LNCaP clone FGC (cell line): Measurements from ENCODE around the gene ANG.
A peak's percentile ranks its signal among the peaks of the same experiment; 100 is the strongest.
"Not testable (repeated sequence)": the region's sequence is repeated elsewhere in the genome, so short reads cannot be mapped to it uniquely, and the experiment has no call there.

Source experiments
- DNase-seq: peaks from one replicate; pipeline ENCODE4 v3.0.0-alpha.2; 2011; ENCODE audit warnings: low read depth
- H3K4me3 ChIP-seq: 2 replicates; pipeline ENCODE4 v1.5.1; 2011; ENCODE audit warnings: mild to moderate bottlenecking, low read depth, low read length, control low read depth
- TF ChIP-seq, protein P1 (sequence below): IDR thresholded peaks from 2 replicates; pipeline ENCODE4 v1.5.1; 2012; ENCODE audit warnings: mild to moderate bottlenecking; ENCODE audit not compliant: control insufficient read depth, insufficient read depth; ENCODE audit errors: extremely low read depth

The ANG gene

GRCh38 chr14:20712904-20713303, 24.3 kb downstream of the ANG start:
- TF ChIP-seq, protein P1, sequence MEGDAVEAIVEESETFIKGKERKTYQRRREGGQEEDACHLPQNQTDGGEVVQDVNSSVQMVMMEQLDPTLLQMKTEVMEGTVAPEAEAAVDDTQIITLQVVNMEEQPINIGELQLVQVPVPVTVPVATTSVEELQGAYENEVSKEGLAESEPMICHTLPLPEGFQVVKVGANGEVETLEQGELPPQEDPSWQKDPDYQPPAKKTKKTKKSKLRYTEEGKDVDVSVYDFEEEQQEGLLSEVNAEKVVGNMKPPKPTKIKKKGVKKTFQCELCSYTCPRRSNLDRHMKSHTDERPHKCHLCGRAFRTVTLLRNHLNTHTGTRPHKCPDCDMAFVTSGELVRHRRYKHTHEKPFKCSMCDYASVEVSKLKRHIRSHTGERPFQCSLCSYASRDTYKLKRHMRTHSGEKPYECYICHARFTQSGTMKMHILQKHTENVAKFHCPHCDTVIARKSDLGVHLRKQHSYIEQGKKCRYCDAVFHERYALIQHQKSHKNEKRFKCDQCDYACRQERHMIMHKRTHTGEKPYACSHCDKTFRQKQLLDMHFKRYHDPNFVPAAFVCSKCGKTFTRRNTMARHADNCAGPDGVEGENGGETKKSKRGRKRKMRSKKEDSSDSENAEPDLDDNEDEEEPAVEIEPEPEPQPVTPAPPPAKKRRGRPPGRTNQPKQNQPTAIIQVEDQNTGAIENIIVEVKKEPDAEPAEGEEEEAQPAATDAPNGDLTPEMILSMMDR, result no peak
- H3K4me3 ChIP-seq, result no peak overlapping the region
- DNase-seq, result no peak

GRCh38 chr14:20714593-20715250, 26.2 kb downstream of the ANG start:
- TF ChIP-seq, protein P1, result no peak
- no peak overlapping the region for H3K4me3 ChIP-seq
- DNase-seq, result peak; percentile 80

DNA sequence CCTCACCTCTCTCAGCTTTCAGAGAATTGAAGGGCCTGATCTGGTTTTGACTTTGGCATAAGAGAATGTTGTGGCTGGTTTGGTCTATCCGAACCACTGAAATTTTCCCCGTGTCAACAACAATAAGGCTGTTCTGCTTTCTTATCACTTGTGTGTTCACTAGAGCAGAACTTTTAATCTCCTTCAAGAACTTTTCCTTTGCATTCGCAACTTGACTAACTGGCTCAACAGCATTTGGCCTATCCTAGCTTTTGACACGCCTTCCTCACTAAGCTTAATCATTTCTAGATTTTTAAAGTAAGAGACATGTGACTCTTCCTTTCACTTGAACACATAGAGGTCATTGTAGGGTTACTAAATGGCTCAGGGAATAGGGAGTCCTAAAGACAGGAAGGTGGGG, 31.2 kb downstream of the ANG start:
- DNase-seq, result peak; percentile 36
- TF ChIP-seq, protein P1, result no peak
- no peak overlapping the region for H3K4me3 ChIP-seq

GRCh38 chr14:20720741-20721140, 32.2 kb downstream of the ANG start:
- TF ChIP-seq, protein P1, result no peak
- no peak overlapping the region for H3K4me3 ChIP-seq
- DNase-seq, result no peak

GRCh38 chr14:20722016-20722415, 33.5 kb downstream of the ANG start:
- H3K4me3 ChIP-seq, result no peak overlapping the region
- TF ChIP-seq, protein P1, result no peak
- no peak for DNase-seq

DNA sequence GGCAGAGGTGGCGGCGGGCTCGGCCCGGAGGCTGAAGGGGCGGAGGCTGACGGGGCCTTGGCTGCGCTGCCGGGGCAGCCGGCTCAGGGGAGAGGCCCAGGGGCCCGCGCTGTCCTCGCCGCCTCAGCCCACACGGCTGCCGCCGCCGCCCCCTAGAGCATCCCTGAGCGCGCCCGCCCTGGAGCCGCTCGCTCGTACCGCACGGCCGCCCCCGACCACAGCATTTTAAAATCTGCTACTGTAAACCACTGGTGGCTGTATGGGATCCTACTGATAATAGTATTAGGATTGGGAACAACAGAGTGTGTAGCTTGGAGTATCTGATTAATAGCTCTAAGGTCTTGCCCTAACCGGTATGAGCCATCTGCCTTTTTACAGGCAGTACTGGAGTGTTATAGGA, 34.9 kb downstream of the ANG start:
- no peak overlapping the region for H3K4me3 ChIP-seq
- TF ChIP-seq, protein P1, result no peak
- DNase-seq, result no peak

DNA sequence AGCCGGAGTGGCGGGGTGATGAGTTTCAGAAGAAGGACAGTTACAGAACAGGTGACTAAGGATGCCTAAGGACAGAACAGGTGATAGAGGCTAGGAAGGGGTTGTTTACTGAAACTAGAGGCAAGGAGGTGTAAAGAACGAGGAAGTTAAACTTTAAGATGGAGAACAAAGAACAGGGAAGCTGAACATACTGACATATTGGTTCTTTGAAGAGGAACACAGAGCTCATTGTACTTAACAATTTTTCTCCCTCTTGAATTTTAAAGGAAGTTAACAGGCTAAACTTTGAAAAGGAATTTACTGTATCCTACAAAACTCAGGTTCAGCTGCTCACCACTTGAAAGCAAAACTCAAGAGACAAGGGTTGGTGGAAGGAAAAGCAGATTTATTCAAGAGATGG, 37.6 kb downstream of the ANG start:
- DNase-seq, H3K4me3 ChIP-seq: not testable (repeated sequence)
